NCI-H526 treated with DMSO at 0.1 percent for 48 hours (cell line): Measurements from ENCODE around the gene DDOST.

Source experiments
- DNase-seq: peaks from one replicate; lab custom pipeline; 2025; lab: John Stamatoyannopoulos, UW

Gene DDOST

DNA sequence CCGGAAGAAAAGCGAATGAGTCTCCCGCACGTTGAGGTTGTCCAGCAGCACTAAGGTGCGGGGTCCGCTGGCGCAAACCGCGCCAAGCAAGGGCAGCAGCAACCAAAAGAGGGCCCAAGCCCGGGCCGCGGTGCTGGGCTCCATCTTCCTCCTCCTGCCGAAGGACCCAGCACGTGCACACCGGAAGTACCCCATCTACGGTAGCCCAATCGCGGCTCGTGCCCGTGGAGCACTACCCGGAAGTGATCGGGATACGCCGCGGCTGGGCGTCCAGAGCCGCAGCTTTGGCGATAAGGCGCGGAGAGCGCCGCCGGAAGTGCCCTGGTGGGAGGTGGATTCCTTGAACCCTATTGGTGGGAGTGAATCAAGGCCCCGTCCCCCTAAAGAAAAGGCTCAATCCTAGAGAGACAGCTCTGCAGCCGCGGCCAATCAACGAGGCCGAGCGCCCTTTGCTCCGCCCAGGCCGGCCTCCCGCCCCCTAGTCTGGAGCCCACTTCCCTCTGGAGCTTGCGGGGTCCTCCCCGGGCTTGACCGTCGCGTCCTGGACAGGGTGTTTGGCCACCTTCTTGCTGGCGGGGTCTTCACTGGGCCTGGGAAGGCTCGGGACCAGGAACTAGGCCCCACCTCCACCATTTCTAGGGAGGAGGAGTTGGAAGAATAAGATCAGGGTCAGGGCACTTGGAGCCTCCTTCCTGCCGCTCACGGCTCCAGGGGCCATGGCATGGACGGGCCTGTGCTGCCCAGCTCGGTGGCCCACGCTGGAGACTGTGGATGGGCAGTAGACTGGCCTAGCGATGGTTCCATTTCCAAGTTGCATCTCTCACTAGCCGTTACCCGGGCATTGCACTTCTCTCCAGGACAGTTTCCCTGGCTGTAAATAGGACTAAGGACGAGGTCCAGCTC is at the start of gene DDOST:
Gene DDOST (minus strand): TSS at position 163 of the 903 bp plus-strand sequence. CDS start 19 bp downstream, at position 144.
- DNase-seq, result peak; percentile 88

DNA sequence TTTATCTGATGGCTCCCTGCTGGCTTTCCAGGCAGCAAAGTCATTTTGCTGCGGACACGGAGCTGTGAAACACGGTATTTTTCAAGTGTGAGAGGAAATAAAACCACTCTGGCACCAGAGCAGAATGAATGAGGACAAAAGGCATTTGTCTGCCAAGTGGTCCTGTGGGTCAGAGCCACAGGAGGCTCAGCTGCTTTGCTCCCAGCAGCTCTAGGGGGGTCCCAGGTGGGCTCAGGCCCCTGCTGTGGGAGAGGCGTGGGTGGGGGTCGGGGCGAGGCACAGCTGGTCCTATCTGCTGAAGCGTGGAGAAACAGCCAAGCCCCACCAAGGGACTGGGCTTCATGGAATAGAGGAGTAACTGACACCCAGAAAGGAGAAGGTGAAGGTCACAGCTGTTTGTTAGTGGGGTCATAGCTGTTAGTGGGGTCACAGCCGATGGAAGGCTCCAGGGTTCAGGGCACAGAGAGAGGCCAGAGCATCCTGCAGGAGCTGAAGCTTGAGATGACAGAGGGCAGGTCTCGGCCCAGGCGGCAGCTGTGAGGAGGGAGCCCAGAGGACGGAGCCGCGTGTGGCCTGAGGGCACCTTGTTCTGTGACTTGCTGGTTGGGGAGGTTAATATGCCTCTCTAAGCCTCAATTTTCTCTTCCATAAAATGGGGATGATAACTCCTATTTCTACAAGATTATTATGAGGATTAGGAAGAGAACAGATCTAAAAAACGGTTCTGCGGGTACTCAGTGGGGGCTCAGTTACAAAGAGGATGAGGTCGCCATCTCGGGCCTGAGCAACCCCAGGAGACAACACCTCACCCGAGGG is 49.5 kb upstream of the DDOST start:
- no peak for DNase-seq

DNA sequence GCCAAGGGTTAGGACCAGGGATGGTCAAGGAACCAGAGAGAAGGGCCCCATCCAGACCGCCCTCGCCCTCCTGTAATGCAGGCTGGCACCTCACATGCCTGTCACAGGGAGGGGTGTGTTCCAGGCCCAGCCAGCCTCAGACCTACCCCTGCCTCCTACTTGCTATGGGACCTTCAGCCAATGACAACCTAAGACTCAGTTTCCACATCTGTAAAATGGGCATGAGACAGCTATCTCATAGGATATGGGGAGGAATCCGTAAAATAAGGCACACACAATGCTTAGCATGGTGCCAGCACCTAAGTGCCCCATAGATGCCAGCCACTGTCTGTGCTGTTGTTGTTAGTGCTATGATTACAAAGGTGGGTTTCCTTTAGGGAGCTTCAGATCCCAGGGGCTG is 48.7 kb upstream of the DDOST start:
- no peak for DNase-seq

DNA sequence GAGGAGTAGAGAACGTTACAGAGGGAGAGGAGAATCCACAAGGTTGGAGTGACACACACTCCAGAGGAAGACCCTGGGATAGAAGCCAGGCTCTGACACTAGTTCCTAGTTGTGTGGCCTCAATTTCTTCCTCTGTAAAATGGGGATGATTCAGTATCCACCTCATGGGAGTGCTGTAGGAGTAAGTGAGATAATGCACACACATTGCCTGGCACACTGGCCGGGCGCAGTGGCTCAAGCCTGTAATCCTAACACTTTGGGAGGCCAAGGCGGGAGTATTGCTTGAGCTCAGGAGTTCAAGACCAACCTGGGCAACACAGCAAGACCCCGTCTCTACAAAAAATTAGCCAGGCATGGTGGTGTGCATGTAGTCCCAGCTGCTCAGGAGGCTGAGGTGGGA is 47.7 kb upstream of the DDOST start:
- no peak for DNase-seq

DNA sequence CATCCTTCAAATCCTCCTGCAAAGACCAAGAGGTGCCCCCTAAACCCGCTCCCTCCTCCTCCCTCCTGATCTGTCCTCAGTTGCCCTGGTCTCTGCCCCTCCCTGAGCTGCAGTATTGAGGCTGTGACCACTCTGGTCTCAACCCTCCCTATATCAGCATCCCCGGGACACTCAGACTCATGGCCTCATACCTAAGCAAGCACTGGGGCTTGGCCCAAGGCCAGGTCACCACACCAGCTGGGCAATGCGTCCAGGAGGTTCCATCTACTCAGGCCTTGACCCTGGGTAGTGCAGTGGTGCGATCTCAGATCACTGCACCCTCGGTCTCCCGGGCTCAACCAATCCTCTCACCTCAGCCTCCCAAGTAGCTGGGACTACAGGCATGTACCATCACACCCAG is 46.9 kb upstream of the DDOST start:
- DNase-seq, result no peak

DNA sequence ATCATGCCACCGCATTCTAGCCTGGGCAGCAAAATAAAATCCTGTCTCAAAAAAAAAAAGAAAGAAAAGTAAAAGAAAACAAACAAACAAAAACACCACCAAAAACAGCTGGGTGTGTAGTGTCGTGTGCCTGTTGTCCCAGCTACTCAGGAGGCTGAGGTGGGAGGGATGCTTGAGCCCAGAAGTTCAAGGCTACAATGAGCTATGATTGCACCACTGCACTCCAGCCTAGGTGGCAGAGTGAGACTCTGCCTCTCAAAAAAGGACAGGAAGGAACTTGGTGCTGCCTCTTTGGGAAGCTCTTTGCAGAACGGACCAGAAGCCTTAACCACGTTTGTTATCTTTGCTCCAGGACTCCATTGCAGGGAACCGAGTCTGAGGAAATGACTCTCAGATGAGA is 45.7 kb upstream of the DDOST start:
- DNase-seq, result no peak

DNA sequence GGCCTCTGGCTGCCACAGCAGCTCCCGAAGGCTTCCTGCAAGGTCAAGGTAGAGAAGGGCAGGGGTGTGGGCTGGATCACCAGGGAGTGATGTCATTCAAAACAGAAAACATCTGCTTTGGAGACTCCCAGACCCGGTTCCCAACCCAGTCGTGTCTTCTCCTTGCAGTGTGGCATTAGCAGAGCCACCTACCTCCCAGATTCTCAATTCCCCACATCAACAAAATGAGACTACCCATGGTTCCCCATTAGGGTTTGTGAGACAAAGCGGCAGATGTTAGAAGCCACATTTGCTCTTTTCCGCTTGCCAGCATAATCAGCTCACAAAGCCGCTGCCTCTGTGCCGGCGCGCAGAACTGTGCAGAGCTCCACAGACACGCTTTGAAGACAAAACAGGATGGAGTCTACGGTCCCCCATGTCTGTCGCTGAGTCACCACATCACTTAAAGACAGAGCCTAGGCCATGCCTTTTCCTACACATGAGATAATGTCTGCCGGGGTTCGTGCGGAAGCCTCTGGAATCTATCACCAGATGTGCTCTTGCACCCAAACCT is 44.1 kb upstream of the DDOST start:
- DNase-seq, result no peak

DNA sequence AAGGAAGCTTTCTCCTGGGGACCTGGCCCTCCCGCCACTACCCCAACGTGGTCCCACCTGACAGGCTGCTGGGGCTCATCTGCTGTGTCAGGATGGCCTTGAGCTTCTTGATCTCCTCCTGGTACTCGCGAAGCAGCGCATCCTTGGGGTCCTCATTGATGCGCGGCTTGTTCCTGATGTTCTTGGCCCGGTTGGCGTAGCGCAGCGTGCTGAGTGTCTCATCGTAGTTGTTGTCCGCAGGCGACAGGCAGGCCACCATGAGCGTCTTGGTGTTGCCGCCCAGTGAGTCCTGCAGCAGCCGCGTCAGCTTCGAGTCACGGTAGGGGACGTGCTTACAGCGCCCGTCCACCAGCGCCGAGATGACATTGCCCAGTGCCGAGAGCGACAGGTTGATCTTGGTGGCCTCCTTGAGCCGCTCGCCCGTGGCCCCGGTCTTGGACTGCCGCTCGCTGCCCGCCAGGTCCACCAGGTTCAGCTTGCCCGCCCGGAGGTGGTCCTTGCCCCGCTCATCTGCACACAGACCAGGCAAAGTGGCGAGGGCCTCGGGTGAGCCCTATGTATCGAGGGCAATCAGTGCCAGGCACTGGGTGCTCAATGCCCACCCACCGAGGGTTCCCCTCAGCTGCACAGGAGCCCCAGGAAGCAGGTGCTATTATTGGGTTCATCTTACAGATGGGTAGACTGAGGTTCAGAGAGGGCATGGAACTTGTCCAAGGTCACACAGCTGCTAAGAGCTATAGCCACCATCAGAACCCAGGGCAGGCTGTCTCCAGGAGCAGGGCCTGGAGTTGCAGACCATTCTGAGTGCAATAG is 43.4 kb upstream of the DDOST start:
- no peak for DNase-seq

DNA sequence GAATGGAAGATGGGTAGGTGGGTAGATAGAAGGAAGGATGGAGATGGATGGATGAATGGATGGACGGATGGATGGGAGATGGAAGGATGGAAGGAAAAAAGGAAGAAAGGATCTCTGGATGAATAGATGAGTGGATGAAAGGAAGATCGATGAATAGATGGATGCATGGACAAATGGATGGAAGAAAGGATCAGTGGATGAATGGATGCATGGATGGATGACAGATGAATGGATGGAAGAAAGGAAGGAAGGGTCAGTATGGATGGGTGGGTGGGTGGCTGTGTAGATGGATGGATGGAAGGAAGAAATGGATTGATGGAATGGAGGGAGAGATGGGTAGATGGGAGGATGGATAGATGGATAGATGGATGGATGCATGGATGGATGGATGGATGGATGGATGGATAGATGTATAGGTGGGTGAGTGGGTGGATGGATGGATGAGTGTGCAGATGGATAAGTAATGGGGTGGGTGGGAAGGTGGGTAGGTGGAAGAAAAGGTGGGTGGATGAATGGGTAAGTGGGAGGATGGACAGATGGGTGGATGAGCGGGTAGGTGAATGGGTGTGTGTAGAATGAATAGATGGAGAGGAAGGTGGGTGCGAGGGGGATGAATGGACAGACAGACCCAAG is 42.1 kb upstream of the DDOST start:
- DNase-seq, result no peak

DNA sequence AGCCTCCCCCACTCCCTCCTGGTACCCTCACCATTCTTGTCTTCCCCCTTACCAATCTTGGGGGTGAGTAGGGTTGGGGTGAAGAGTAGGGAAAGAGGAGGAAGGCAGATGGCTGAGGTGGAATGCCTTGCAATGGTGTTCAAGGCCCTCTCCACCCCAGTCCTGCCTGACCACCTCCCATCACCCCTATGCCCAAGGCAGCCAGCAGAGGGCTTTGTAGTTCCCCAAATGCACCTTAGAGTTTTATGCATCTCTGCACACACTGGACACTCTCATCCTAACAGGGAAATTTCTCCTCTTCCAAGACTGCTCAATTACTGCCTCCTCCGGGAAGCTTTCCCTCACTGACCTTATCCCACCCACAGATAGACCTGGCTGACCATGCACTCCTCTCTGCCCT is 41.2 kb upstream of the DDOST start:
- DNase-seq, result no peak

DNA sequence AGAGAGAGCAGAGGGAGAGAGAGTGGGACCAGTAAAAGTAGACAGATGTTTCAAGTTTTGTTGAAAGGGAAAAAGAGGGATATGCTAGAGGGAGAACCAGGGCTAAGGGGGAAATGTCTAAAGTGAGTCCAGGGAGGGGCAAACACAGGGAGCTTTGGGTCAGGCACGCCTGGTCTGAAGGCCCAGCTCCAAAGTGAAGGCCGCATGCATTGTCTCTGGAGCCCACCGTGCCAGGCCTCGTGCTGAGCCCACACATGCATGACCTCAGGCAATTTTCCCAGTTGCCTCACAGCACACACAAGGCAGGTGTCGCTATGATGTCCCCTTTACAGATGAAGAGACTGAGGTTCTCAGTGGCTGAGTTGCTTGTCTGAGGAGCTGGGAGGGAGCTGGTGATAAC is 40.7 kb upstream of the DDOST start:
- no peak for DNase-seq

DNA sequence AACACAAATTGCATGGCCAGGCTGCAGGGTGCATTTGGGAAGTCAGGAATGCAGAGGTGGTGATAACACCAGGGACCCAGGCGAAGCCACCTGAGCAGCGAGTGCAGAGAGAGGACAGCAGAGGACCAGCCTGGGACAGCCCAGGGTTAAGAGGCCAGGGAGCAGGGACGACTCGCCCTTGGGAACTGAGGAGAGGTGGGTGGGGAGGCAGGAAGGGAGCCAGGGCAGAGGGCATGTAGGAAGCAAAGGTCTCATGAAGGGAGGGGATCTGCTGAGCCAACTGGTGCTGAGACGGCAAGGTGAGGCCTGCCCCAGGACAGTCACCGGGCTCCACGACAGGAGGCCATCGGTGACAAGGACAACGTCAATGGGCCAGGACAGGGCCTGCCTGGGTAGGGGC is 40.3 kb upstream of the DDOST start:
- no peak for DNase-seq

DNA sequence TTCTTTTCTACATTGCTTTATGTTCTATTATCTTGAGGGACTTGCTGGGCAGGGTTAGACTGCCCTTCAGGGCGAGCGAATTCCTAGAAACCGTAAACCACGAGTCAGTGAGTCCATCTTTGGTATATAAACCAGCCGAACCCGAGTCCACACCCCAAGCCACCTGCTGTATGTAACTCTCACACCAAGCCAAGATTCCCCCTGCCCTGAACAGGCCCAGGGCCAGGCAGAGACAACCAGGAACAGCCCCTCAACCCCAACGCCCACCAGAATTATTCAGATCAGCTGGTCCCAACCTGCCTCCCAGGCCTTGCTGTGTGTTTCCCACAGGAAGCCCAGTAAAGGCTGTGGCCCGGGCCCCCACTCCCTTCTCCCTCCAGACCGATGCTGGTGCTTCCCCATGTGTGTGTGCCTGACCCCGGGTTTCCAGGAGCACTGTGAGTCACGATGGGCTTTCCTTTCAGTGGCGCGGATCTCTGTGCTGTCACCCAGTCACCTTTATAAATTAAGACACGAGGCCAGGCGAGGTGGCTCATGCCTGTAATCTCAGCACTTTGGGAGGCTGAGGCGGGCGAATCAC is 39.6 kb upstream of the DDOST start:
- no peak for DNase-seq

DNA sequence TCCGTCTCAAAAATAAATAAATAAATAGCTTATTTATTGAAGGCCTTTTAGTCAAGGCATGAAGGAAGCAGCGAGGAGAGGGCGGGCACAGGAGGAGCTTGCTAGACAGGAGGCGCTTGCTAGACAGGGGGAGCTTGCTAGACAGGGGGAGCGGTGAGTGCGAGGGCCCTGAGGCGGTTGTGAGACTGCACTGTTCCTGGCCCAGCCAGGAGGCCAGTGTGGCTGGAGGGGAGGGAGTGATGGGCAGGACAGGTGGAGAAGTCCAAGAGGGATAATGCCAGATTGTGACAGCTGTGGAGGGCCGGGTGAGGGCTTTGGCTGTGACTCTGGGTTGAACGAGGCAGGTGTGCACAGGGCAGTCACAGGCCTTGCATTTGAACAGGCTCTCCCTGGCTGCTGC is 38.4 kb upstream of the DDOST start:
- no peak for DNase-seq

DNA sequence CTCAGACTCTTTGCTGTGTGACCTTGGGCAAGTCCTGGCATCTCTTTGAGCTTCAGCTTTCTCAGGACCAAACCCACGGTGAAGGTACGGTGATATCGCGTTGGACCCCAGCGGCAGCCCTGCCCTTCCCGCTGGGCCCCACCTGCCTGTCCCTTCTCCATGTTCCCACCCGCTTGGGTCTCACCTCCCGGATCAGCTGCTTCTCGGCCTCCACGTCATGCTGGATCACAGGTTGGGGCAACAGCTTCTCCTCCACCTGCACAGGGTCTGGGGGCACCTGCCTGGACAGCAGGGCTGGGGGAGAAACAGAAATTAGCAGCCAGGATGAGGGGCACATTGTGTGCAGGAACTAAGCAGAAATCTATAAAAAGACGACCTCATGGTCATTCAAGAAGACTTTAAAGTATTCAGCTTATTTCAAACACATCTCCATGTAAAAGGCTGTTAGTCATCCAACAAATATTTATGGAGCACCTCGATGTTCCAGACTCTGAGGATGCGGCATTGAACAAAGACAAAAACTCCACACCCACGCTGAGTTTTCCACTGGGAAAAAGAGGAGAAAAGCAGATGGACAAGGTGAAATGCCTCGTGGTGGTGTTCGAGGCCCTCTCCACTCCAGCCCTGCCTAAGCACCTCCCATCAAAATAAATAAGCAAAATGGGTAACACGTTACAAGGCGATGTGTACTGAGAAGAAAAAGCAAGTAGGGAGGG is 37.2 kb upstream of the DDOST start:
- DNase-seq, result no peak

DNA sequence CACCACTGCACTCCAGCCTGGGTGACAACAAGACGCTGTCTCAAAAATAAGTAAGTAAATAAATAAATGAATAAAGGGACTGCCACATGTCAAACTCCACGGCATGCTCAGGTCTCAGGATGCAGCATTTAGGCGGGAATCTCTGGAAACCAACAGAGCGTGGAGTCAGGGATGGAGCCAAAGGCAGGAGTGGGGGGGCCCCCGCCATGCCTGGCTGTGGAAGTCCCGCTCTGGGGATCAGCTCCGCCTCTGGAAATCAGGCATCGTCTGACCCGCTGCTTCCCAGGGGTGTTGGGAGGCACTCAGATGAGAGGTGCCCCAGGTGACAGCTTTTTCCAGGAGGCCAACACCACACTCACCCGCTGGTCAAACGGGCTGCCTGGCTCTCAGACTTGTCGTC is 36.4 kb upstream of the DDOST start:
- DNase-seq, result no peak

DNA sequence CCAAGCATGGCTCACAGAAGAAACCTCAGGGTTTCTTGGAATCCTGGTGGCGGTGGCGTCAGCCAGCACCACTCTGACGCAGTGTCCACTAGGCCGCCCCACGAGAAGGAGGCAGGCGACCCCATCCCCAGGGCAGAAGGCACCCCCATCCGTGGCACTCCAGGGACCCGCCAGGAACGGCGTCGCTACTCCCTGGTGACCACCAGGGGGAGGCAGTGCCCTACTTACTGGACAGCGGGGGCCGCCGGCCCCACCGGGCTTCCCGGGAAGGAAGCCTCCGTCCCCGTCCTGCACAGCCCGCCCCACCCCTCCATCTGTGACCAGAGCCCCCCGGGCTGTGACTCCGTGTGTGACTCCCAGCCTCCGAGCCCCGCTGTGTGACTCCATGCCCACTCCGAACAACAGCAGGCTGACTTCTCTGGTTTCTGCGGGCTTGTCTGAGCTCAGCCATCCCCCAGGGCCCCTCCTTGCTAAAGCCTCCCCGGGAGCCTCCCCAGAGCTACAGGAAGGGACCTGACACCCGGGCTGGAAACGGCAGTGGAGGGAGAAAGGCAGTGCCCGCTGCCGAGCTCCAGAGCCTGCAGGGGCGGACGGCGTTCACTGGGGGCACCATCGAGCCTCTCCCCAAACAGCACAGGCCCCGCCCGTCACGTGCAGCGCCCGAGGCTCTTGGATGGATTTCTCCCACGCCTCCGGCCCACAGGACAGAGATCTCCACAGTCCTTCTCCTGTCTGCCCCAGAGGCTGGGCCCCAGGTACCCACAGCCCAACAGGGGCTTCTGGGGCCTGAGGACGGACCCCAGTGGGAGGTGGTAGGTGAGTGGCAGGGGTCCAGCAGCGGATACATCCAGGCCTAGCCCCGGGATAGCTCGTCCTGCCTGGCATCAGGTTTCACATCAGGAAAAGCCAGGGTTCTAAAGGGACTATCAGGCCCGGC is 35.5 kb upstream of the DDOST start:
- peak; percentile 64 for DNase-seq

DNA sequence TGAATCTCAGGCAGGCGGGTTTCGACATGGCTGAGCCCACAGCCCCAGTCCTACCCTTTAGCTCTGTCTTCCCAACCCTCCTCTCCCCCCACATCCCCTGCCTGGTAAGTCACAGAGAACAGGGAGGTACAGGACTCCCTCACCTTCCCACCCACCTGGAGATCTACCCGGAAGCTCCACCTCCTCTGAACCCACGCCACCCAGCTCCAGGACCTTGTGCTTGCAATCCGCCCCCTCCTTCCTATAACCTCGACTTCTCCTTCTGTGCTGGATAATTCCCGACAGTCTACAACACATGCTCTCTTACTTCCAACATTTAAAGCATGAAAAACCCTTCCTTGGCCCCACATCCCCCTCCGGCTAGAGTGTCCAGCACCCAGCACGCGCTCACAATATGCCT is 34.3 kb upstream of the DDOST start:
- no peak for DNase-seq

DNA sequence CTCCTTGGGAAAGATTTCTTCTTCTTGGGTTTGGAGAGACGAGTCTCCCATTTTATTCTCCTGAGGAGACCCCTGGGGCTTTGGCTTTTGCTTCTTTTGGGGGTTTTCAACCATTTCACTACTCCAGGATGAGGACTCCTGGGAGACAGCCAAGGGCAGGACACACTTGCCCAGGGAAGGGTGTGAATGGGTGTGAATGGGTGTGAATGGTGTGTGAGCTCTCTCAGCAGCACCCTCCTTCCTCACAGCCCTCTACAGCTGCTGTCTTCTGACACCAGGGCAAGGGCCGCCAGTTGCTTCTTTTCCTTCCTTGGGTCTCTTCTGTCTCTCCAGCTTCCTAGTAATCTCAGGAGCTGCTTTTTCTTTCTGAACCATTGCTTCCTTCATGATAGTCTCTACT is 32.5 kb upstream of the DDOST start:
- no peak for DNase-seq
